ENCODE data around the gene ABCB10.
"Not testable (repeated sequence)": the region's sequence is repeated elsewhere in the genome, so short reads cannot be mapped to it uniquely, and the experiment has no call there.

ABCB10 gene

GRCh38 chr1:229558460-229559335 is at the start of gene ABCB10:
Gene ABCB10, minus strand, starts transcription at chr1:229558707. Its CDS starts 55 bp downstream, at chr1:229558652.
- DNase-seq (ENCODE audit: low spot score) = peak; percentile 96

GRCh38 chr1:229607370-229607769 is 48.9 kb upstream of the ABCB10 start:
- DNase-seq (ENCODE audit: low spot score) = no peak

GRCh38 chr1:229603371-229604005 is 45.0 kb upstream of the ABCB10 start:
- DNase-seq (ENCODE audit: low spot score) = no peak

GRCh38 chr1:229600229-229600628 is 41.7 kb upstream of the ABCB10 start:
- no peak for DNase-seq (ENCODE audit: low spot score)

GRCh38 chr1:229599218-229599954 is 40.9 kb upstream of the ABCB10 start:
- no peak for DNase-seq (ENCODE audit: low spot score)

GRCh38 chr1:229597877-229598276 is 39.4 kb upstream of the ABCB10 start:
- no peak for DNase-seq (ENCODE audit: low spot score)

GRCh38 chr1:229596925-229597699 is 38.6 kb upstream of the ABCB10 start:
- peak; percentile 38 for DNase-seq (ENCODE audit: low spot score)

- DNase-seq (ENCODE audit: low spot score) = not testable (repeated sequence)
These were observed 37.4 kb upstream of the ABCB10 start for GRCh38 chr1:229595876-229596275.

GRCh38 chr1:229594227-229595008 is 35.9 kb upstream of the ABCB10 start:
- no peak for DNase-seq (ENCODE audit: low spot score)

- no peak for DNase-seq (ENCODE audit: low spot score)
These were observed 35.3 kb upstream of the ABCB10 start for GRCh38 chr1:229593800-229594199.

GRCh38 chr1:229590119-229590518 is 31.6 kb upstream of the ABCB10 start:
- no peak for DNase-seq (ENCODE audit: low spot score)

GRCh38 chr1:229585338-229585737 is 26.8 kb upstream of the ABCB10 start:
- no peak for DNase-seq (ENCODE audit: low spot score)

- DNase-seq (ENCODE audit: low spot score) = no peak
These were observed 24.2 kb upstream of the ABCB10 start for GRCh38 chr1:229582715-229583114.

- DNase-seq (ENCODE audit: low spot score) = peak; percentile 70
These were observed 23.6 kb upstream of the ABCB10 start for GRCh38 chr1:229582011-229582694.

GRCh38 chr1:229581485-229581884 is 23.0 kb upstream of the ABCB10 start:
- DNase-seq (ENCODE audit: low spot score) = no peak

- peak; percentile 98 for DNase-seq (ENCODE audit: low spot score)
These were observed 20.7 kb upstream of the ABCB10 start for GRCh38 chr1:229579059-229579673.

GRCh38 chr1:229578168-229579058 is 19.9 kb upstream of the ABCB10 start:
- DNase-seq (ENCODE audit: low spot score) = no peak

- no peak for DNase-seq (ENCODE audit: low spot score)
These were observed 16.4 kb upstream of the ABCB10 start for GRCh38 chr1:229574679-229575442.

Measured in pons (tissue), 1 donor.